Loucy (cell line): ENCODE data around the gene CCDC182.

Experiments
- H2AFZ ChIP-seq: fragments of 200-600 bp; sonication (generic); 2 replicates; pipeline ENCODE4 v1.6.0; 2016; ENCODE audit warnings: antibody characterized with exemption, mild to moderate bottlenecking, low read length, moderate library complexity
- H3F3A ChIP-seq: fragments of 200-600 bp; 2 replicates; pipeline ENCODE4 v1.6.0; 2016; ENCODE audit warnings: antibody characterized with exemption, low read depth, mild to moderate bottlenecking
- H3K27me3 ChIP-seq: fragments of 200-600 bp; sonication (generic); 2 replicates; pipeline ENCODE4 v1.6.1; 2014; ENCODE audit warnings: low read length, mild to moderate bottlenecking; ENCODE audit not compliant: insufficient read depth, poor library complexity, severe bottlenecking
- H3K36me3 ChIP-seq: fragments of 200-600 bp; sonication (generic); 2 replicates; pipeline ENCODE4 v1.6.1; 2016; ENCODE audit warnings: low read length; ENCODE audit not compliant: insufficient read depth
- H3K4me1 ChIP-seq: fragments of 200-600 bp; sonication (generic); 2 replicates; pipeline ENCODE4 v1.5.1; 2014; ENCODE audit warnings: low read length, mild to moderate bottlenecking; ENCODE audit not compliant: insufficient read depth, poor library complexity, severe bottlenecking
- H3K4me2 ChIP-seq: fragments of 200-600 bp; sonication (generic); 2 replicates; pipeline ENCODE4 v1.6.0; 2014; ENCODE audit warnings: antibody characterized with exemption, low read length, low read depth, mild to moderate bottlenecking; ENCODE audit not compliant: poor library complexity, severe bottlenecking
- H3K4me3 ChIP-seq: fragments of 200-600 bp; sonication (generic); 2 replicates; pipeline ENCODE4 v1.5.1; 2014; ENCODE audit warnings: low read length, mild to moderate bottlenecking, mixed read lengths; ENCODE audit not compliant: poor library complexity, severe bottlenecking
- H3K79me2 ChIP-seq: fragments of 200-600 bp; sonication (generic); 2 replicates; pipeline ENCODE4 v1.6.1; 2014; ENCODE audit warnings: low read length; ENCODE audit not compliant: insufficient read depth
- H3K9ac ChIP-seq: fragments of 200-600 bp; sonication (generic); 2 replicates; pipeline ENCODE4 v1.6.0; 2014; ENCODE audit warnings: mild to moderate bottlenecking, low read depth, low read length, moderate library complexity; ENCODE audit not compliant: poor library complexity, severe bottlenecking
- H3K9me2 ChIP-seq: fragments of 200-600 bp; sonication (generic); replicated peaks from 2 replicates; pipeline ENCODE4 v1.6.1; 2016; ENCODE audit warnings: low read depth, low read length, mixed read lengths
- H3K9me3 ChIP-seq: fragments of 200-600 bp; sonication (generic); 2 replicates; pipeline ENCODE4 v1.6.1; 2014; ENCODE audit warnings: mild to moderate bottlenecking, antibody characterized with exemption, low read length, low read depth; ENCODE audit not compliant: insufficient read depth
- H4K20me1 ChIP-seq: fragments of 200-600 bp; sonication (generic); 2 replicates; pipeline ENCODE4 v1.6.0; 2014; ENCODE audit warnings: antibody characterized with exemption, low read length, mild to moderate bottlenecking; ENCODE audit not compliant: insufficient read depth, poor library complexity, severe bottlenecking
- CTCF ChIP-seq: fragments of 200-600 bp; sonication (generic); conservative IDR thresholded peaks from 2 replicates; pipeline ENCODE4 v1.5.1; 2014; ENCODE audit warnings: mild to moderate bottlenecking, antibody characterized with exemption, low read length
- EZH2phosphoT487 ChIP-seq: fragments of 200-600 bp; IDR thresholded peaks from 2 replicates; pipeline ENCODE4 v1.6.1; 2018; ENCODE audit warnings: antibody characterized with exemption, mild to moderate bottlenecking, moderate library complexity, borderline replicate concordance

Gene CCDC182

GRCh38 chr17:57785022-57785421 is 39.9 kb upstream of the CCDC182 start:
- TF ChIP-seq CTCF (no peak), EZH2phosphoT487 (no peak)
- Histone ChIP-seq H3K4me2 (no peak overlapping the region), H3K36me3 (no peaks in the 10 kb centered on the region), H3K9ac (no peak overlapping the region), H3K9me2 (no peaks in the 10 kb centered on the region), H3F3A (no peaks in the 10 kb centered on the region), H2AFZ (no peak overlapping the region), H3K27me3 (no peaks in the 10 kb centered on the region), H3K4me1 (peaks cover 26% of the 10 kb centered on the region), H3K79me2 (no peaks in the 10 kb centered on the region), H3K4me3 (no peak overlapping the region), H4K20me1 (no peaks in the 10 kb centered on the region), H3K9me3 (no peaks in the 10 kb centered on the region)

- Histone ChIP-seq H3K27me3 (no peaks in the 10 kb centered on the region), H3K9me3 (no peaks in the 10 kb centered on the region), H3K4me2 (no peak overlapping the region), H3K9me2 (no peaks in the 10 kb centered on the region), H3K79me2 (no peaks in the 10 kb centered on the region), H3F3A (no peaks in the 10 kb centered on the region), H2AFZ (peak overlapping the region; percentile 90; the same call in 1 of the 2 replicates), H3K36me3 (no peaks in the 10 kb centered on the region), H3K9ac (no peak overlapping the region), H4K20me1 (no peaks in the 10 kb centered on the region), H3K4me1 (peaks cover 26% of the 10 kb centered on the region), H3K4me3 (no peak overlapping the region)
- TF ChIP-seq CTCF, result no peak
- no peak for TF ChIP-seq EZH2phosphoT487
These were observed 39.3 kb upstream of the CCDC182 start for GRCh38 chr17:57784226-57784895.

- Histone ChIP-seq H4K20me1 (no peaks in the 10 kb centered on the region), H3K4me1 (peaks cover 26% of the 10 kb centered on the region), H3K9ac (peak overlapping the region; percentile 22), H3K9me2 (no peaks in the 10 kb centered on the region), H2AFZ (peak overlapping the region; percentile 90), H3K36me3 (no peaks in the 10 kb centered on the region), H3K4me2 (peak overlapping the region; percentile 66), H3K27me3 (no peaks in the 10 kb centered on the region), H3K79me2 (no peaks in the 10 kb centered on the region), H3K9me3 (no peaks in the 10 kb centered on the region), H3F3A (no peaks in the 10 kb centered on the region), H3K4me3 (peak overlapping the region; percentile 56)
- no peak for TF ChIP-seq EZH2phosphoT487
- peak; percentile 94 for TF ChIP-seq CTCF
These were observed 38.2 kb upstream of the CCDC182 start for GRCh38 chr17:57783338-57783742.
